NCI-H2227 treated with DMSO at 0.1 percent for 48 hours (cell line): ENCODE results near the gene UBE2Q2.
"Not testable (repeated sequence)": the region's sequence is repeated elsewhere in the genome, so short reads cannot be mapped to it uniquely, and the experiment has no call there.

Experiments
- DNase-seq: peaks from one replicate; lab custom pipeline; 2025; lab: John Stamatoyannopoulos, UW

Gene UBE2Q2

DNA sequence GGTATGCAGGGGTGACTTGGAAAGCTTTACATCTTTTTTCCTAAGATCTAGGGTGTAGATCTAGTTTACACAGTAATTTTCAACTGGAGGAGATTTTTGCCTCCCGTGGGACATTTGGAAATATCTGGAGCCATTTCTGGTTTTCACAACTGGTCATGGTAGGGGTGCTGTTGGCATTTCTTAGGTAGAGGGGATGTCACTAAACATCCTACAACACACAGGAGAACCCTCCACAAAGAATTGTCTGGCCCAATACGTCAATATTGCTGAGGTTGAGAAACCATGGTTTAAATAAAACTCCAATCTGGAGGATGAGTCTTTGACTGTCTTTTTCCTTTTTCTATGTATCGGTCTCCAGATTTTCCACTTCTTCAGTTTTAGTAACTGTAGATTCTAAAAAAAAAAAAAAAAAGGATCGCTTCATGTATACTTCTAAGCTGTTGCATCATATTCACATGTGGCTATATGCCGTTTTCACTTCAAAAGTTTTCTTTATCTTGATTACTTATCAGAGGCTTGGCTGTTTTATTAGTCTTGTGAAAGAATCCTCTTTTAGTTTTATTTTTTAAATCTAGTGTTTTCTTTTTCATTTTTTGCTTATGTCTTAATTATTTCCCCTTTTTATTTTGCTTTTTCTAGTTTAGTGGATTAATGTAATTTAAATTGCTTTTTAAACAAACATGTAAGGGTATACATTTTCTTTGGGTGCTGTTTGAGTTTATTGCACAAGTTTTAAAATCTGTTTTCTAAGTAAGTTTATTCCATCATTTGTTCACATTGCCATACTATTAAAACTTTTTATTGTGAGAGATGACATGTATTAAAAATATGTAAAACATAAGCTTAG, 21.2 kb downstream of the UBE2Q2 start:
- DNase-seq: no peak

- not testable (repeated sequence) for DNase-seq
Observed at GRCh38 chr15:75866045-75866444, 22.8 kb downstream of the UBE2Q2 start.

DNA sequence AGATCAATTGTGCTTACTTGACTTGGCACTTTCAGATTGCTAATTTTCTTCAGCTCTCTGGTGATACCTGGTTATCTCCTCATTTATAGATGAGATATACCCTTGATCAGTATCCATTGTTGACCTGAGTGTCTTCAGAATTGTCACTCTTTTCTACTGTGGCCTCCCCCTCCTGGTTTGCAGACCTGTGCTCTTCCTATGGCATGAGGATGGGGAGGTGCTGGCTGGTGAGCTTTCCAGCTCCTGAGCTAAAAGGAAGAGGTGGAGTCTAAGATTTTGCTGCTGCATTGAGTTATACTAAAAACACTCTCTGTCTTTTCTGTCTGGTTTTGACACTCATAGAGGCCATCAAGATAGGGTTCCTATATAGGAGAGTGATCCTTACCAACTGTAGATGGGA, 23.7 kb downstream of the UBE2Q2 start:
- no peak for DNase-seq

DNA sequence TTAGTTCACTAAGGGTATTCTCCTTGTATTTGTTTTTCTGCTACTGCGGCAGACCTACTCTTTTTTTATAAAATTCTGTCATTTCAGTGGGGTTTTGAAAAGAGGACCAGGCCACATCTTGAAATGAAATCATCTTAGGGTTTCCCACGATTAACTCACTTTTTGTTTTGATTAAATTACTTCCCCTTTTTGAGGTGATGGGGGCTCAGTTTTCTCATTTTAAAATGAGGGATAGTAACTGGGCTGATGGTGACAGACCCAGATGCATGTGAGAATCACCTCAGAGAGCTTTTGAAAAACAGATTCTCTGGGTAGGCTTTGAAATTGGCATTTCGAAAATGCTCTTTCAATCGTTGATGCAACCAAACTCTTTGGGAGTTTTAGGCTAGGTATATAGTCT, 24.2 kb downstream of the UBE2Q2 start:
- no peak for DNase-seq

- DNase-seq: no peak
Observed at GRCh38 chr15:75868019-75868418, 24.8 kb downstream of the UBE2Q2 start.

GRCh38 chr15:75869446-75869845, 26.2 kb downstream of the UBE2Q2 start:
- DNase-seq: no peak

GRCh38 chr15:75871589-75871988, 28.3 kb downstream of the UBE2Q2 start:
- not testable (repeated sequence) for DNase-seq

GRCh38 chr15:75872403-75872990, 29.2 kb downstream of the UBE2Q2 start:
- DNase-seq: no peak

DNA sequence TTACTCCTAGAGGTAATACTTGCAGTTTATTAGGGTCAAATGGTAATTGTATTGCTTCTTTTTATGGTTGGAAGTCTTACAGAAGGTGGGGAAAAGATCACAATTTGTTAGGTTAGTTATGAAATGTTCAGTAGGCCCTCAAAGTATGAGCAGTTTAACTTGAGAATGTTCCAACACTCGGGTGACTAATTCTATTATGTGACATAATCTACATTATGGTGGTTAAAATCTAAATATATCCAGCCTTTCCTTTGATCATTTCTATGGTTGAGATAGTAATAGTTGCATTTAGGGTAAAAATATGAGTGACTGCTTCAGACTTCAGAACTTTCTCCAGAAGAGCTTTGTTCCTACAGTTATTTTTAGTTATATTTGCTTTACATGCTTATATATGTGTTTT, 40.8 kb downstream of the UBE2Q2 start:
- DNase-seq: no peak

- no peak for DNase-seq
Observed at GRCh38 chr15:75887178-75887577, 43.9 kb downstream of the UBE2Q2 start.

DNA sequence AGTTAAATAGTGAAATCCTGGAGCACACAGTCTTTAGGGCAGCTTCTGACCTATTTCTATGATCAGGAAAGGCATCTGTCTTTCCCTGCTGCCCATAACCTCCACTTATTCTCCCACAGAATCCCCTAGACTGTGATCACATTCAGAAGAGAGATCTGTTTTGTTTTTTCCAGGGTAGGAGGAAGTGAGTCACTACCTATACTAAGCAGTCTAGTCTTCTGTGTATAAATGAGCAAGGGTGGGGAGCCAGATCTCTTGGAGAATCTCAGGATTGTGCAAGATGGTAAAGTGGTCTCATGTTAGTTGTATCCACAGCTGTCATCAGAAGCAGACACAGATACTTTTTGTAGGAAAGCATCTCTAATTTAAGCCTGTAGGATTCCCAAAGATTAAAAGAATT, 48.6 kb downstream of the UBE2Q2 start:
- no peak for DNase-seq

GRCh38 chr15:75895731-75896130, 52.5 kb downstream of the UBE2Q2 start:
- DNase-seq: no peak

DNA sequence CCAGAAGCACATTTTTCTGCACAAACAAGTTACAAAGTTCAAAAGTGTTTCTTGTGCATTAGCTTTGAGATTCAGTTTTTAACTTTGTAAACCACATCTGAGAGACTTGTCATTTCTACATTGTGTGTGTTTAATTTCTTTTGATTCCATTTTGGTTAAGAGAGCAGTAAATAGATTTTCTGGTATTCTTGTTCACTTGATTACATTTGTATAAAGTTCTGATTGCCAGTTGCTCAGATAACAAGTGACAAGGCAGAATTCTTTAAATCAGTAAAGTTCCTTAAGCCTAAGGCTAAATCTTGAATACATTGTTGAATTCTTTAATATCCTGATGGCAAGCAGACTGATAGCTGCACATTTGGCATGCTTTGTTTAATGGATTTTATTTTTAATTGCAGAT, 57.3 kb downstream of the UBE2Q2 start:
- no peak for DNase-seq

- DNase-seq: peak; percentile 28
Observed at GRCh38 chr15:75902129-75902557, 58.9 kb downstream of the UBE2Q2 start.

DNA sequence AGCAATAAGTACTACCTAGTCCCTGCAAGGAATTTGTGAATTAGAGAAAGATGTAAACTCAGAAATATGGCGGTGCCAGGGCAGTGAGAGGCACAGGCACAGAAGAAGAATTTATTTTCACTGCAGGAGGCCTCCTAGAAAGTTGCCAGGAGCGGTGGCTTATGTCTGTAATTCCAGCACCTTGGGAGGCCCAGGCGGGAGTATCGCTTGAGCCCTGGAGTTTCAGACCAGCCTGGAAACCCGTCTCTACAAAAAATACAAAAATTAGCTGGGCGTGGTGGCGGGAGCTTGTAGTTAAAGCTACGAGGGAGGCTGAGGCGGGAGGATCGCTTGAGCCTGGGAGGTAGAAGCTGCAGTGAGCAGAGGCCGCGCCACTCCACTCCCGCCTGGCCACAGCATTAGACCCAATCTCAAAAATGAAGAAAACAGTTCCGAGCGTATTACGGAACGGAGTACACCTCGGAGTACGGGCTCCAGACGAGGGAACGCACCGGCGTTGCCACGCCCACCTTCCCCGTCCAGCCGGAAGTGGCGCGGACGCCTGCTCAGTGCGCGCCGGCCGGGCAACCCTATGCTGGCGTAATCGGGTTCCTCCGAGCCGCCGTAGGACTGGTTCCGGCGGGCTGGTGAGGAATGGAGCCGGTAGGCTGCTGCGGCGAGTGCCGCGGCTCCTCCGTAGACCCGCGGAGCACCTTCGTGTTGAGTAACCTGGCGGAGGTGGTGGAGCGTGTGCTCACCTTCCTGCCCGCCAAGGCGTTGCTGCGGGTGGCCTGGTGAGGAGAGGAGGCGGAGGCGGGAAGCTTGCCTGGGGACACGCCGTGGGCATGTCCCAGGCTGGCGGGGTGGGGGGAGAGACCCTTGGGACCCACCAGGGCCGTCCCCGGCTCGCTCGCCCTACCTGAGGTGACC, 60.3 kb downstream of the UBE2Q2 start, which contains the start of gene FBXO22:
TSS of gene FBXO22 (plus strand) at position 548 of the 909 bp plus-strand sequence. CDS start at position 634, 86 bp downstream.
- peak; percentile 78 for DNase-seq

DNA sequence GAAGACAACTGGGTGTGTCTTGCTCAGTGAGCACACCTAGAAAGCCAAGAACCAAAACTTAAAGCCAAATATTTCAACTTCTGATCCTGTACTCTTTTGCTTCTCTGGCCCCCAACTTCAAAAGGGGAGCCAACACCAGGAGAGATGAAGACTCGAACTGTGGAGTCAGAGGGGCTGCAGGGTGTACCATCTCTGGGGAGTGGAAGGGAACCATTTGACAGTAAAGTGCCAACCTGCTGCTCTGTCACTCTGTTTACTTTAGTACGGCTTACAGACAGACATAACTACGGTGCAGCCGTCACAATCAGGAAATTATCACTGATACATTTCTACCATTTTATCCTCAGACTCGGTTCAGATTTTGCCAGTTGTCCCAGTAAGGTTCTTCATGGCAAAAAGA, 62.0 kb downstream of the UBE2Q2 start:
- DNase-seq: no peak

DNA sequence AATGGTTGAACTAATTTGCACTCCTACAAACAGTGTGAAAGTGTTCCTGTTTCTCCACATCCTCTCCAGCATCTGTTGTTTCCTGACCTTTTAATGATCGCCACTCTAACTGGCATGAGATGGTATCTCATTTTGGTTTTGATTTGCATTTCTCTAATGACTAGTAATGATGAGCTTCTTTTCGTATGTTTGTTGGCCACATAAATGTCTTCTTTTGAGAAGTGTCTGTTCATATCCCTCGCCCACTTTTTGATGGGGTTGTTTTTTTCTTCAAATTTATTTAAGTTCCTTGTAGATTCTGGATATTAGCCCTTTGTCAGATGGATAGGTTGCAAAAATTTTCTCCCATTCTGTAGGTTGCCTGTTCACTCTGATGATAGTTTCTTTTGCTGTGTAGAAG, 67.1 kb downstream of the UBE2Q2 start:
- not testable (repeated sequence) for DNase-seq

DNA sequence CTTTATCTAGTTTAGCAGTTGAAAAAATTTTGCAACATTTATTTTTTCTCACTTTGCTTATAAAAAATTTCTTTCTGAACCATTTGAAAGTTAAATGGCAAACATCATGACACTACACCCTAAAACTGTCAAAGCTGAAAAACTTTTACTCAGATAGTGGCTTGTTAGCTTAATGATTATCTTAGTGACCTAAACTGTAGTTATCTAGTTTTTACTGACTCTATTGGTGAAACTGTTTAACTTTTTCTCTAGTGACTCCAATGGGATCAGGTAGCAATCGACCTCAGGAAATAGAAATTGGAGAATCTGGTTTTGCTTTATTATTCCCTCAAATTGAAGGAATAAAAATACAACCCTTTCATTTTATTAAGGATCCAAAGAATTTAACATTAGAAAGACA, 73.7 kb downstream of the UBE2Q2 start:
- no peak for DNase-seq

GRCh38 chr15:75918135-75918534, 74.9 kb downstream of the UBE2Q2 start:
- no peak for DNase-seq

GRCh38 chr15:75920079-75920478, 76.8 kb downstream of the UBE2Q2 start:
- DNase-seq: no peak

GRCh38 chr15:75921732-75922703, 78.8 kb downstream of the UBE2Q2 start:
- no peak for DNase-seq
